EH (cell line): Measurements from ENCODE around the gene ACP3.
"Not testable (repeated sequence)": the region's sequence is repeated elsewhere in the genome, so short reads cannot be mapped to it uniquely, and the experiment has no call there.

Experiments used
- DNase-seq: peaks from one replicate; pipeline ENCODE4 v3.0.0-alpha.2; 2015; ENCODE audit warnings: low read depth

The ACP3 gene

DNA sequence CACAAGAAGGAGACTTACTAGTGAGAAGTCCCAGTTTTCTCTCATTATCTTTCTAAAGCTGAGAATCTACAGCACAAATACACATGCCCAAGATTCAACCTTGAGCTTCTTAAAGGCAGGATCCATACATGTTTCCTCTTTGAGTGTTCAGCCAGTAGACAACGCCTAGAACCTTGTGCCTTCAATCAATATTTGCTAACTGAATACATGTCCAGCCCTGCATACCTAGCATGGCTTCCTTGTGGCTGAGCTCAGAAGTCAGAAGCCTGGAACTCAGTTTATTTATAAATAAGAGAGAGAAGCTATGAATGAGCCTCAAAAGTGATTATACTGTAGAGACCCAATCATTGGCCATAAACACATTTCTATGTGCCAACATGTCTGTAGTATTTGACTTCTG is 43.5 kb downstream of the ACP3 start:
- no peak for DNase-seq

DNA sequence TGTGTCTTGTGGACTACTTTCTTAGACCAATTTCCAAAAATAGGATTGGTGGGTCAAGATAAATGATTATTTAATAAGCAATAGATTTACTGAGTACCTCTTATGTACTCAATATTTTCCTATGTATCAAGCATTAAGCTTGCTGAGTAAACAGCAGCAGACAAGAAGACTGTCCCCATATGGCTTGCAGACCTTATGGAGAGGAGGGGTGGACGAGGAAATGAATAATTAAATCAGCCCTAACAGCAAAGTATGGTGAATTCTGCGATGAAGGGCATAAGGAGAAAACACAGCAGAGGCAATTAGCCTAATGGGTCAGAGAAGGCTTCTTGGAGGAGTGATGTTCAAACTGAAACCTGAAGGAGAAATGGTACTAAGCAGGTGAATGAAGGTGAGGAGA is 45.1 kb downstream of the ACP3 start:
- no peak for DNase-seq

DNA sequence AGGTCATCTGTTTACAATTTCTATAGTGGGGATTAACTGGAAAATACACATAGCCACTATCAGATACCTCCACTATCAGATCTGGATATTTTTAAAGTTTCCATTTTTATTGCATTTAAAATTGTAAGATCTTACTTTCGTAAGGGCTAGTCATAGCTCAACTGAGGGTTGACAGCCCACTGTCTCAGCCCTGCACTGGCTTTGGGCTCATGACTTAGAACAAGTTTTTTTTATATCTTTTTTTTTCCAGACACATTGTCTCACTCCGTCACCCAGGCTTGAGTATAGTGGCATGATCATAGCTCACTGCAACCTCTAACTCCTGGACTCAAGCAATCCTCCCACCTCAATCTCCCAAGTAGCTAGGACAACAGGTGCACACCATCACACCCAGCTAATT is 51.3 kb downstream of the ACP3 start:
- no peak for DNase-seq

DNA sequence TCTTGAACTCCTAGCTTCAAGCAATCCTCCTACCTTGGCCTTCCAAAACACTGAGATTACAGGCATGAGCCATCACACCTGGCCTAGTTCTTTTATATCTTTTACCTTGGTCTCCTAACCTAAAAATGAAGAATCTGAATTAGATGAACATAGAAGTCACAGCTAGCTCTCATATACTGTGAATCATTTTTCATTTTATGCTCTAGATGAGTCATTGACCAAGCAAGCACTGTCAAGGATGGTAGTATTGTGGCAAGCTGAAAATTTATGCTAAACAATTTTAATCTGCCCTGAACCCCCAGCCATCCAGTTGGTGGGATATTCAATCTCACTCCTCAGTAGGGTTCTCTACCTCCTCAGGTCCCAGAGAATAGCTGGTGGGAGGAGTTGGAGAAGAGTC is 51.8 kb downstream of the ACP3 start:
- no peak for DNase-seq

DNA sequence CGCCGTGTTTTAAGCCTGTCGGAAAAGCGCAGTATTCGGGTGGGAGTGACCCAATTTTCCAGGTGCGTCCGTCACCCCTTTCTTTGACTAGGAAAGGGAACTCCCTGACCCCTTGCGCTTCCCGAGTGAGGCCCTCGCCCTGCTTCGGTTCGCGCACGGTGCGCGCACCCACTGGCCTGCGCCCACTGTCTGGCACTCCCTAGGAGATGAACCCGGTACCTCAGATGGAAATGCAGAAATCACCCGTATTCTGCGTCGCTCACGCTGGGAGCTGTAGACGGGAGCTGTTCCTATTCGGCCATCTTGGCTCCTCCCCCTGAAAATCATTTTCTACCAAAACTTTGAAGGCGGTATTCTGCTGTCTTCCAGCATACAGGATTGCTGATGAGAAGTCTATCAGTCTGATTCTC is 59.7 kb downstream of the ACP3 start:
- DNase-seq = not testable (repeated sequence)

DNA sequence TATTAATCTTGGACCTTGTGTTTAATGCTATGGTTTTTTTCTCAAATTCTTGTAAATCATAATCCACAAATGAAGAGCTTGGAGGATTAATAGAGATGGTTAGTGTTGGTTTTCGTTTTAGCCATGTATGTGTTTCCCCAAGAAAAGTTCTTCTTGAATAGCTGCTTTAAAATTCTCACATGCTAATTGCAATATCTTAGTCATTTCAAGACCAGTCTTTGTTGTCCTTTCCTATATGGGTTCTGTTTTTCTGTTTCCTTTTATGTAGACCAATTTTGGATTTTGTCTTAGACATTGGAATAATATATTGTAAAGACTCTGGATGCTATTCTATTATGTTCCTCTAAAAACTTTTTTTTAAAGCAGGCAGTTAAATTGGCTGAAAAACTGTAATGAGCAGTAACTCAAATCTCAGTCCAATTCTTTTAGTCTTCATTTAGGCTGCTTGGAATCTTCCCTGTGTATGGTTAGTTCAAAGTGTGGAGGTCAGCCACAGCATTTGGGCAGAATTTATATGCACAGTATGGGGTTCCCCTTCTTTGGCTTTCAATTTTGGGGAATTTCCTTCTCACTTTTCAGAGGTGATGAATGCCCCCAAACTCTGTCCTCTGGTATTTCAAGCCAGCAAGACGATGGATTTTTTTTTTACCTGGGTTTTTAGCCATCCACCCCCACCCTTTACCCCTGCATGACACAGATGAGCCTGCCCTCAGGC is 61.0 kb downstream of the ACP3 start:
- no peak for DNase-seq

DNA sequence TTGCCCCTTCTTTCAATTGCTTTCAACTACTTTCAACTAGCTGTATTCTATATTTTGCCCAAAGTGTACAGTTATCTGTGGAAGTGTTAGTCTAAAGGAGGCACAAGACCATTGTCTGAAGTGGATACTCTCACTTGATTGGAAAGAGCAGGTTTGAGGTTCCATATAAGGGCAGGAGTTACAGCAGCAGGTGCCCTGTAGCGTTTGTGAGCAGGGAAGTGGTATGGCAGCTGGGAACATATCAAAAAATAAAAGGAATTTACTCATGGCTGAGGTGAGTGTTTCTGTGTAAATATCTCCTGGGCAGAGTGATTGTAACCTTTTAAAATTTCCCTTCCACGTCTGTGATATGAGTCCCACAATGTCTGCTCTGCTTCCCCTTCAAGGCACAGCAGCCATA is 61.6 kb downstream of the ACP3 start:
- DNase-seq = no peak

DNA sequence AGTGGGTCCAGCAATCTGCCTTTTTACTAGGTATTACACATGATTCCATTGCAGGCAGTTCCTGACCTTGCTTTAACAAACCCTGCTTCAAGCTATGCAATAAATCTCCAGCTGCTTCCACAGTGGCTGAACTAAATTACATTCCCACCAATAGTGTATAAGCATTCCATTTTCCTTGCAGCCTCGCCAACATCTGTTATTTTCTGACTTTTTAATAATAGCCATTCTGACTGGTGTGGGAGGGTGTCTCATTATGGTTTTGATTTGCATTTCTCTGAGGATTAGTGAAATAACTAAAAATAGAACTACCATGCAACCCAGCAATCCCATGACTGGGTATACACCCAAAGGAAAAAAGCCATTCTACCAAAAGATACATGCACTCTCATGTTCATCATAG is 63.7 kb downstream of the ACP3 start:
- peak; percentile 17 for DNase-seq

DNA sequence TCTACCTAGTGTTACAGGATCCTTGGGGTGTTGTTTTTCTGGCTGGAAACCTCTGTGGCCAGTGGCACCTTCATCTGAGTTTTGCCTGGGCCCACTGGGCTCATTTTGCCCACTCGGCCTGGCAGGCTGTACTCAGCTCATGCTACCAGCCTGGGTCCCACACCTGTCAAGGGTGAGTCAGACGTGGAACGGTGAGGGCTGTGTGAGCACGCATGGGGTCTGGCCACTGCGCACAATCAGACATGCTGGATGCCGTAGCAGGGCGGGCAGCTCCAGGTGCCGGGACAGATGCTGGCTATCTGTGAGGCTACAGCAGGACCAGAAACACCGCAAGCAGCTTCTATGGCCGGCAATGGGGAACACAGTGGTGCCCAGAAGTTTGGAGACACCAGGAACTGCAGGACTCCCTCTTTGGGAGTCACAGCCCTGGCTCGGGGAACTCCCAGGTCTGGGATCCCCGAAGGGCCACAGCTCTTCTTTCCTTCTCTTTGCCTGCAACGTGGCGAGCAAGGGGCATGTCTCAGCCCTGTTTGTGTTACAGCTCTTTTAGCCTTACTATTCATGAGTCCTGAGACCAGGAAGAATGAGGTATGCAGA is 64.2 kb downstream of the ACP3 start:
- DNase-seq = no peak

DNA sequence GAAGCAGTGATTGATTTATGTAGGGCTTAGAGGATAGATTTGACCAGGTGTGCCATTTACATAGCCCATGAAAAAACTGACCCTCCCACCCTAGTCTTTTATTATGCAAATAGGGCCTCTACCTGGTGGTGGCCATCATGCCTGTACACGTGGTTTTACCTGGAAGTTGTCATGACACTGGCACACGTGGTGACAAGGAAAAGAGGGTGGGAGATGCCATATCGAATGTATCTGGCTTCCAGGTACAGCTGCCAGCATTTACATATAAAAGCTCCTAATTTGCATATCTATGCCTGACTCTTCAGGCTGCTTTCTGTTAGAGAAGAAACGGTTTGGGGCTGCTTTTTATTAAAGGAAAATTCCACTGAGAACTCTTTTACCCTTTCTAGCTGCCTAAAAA is 65.1 kb downstream of the ACP3 start:
- DNase-seq = no peak

DNA sequence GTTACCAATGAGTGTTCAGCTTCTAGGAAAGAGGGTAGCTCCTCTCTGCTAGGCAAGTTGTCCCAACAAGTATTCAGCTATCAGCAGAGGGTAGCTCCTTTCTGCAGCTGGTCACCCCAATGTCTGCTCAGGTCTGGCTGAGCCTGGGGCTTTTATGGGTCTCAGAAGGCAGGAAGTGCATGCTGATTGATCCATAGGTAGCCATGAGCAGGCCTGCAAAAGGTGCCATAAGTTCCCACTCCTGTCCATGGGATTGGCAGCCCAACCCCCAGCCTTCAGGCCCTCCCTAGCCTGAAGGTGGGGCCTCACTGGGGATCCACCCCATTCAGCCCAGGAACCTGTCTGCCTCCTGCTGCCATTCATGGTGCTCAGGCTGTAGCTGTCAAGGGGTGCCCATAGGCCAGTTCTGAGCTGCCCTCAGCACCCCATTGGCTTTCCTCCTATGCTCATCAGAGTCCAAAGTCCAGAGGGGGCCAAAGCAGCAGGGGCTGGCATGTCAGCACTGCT is 65.5 kb downstream of the ACP3 start:
- no peak for DNase-seq

DNA sequence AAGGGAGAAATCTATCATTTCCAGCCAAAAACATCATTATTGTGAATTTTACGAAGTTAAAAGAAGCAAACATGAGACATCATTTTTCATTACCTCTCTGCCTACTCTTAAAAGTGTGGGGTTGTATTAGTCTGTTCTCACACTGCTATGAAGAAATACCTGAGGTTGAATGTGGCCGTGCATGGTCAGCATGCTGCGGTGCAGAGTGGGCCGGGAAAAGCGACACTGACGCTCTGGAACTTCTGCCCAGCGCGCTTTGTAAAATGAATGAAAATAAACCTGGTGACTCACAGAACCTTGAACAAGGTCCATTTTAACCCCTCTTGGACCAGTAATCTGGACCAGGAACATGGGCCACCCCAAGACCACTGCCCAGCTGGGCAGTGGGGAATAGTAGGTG is 69.1 kb downstream of the ACP3 start:
- DNase-seq = no peak

DNA sequence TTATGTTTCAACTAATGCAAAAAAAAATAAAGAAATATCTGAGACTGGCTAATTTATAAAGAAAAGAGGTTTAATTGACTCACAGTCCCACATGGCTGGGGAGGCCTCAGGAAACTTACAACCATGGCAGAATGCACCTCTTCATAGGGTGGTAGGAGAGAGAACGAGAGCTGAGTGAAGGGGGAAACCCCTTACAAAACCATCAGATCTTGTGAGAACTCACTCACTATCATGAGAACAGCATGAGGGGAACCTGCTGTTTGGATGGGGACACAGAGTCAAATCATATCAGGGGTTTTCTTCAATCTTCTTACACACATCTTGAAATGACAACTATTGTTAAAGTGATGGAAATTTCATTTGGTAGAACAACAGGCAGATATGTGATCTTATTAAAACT is 75.5 kb downstream of the ACP3 start:
- DNase-seq = not testable (repeated sequence)

DNA sequence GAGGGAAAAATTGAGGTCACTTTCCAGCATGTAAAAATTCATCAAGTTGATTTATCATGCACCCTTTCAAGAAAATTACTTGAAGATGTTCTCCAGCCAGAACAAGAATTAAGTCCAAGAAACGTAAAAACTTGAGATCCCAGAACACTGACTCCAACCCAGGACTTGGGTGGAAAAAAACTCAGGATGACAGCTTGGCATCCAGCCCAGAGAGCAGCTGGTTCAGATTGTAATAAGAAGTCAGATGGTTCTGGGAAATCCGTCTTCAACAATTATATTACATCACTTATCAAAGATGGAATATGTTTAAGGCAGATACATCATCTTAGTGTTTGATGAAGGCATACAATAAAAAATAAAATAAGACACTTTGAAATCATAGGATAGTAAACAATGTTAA is 77.1 kb downstream of the ACP3 start:
- DNase-seq = peak; percentile 47

DNA sequence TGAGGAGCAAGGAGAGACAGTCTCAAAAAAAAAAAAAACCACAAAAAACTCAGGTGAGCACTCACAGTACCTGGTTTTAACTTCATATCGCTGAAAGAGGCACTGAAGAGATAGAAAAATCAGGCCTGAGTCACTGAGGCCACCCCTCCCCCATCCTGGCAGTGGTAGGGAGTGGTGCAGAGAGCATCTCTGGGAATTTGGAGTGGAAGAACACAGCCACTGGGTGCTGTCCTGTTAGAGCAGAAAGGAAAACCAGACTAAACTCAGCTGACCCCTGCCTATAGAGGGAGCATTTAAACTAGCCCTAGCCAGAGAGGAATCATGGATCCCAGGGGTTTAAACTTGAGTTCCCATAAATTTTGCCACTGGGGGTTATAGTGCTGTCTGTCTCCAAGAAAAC is 77.9 kb downstream of the ACP3 start:
- DNase-seq = no peak

DNA sequence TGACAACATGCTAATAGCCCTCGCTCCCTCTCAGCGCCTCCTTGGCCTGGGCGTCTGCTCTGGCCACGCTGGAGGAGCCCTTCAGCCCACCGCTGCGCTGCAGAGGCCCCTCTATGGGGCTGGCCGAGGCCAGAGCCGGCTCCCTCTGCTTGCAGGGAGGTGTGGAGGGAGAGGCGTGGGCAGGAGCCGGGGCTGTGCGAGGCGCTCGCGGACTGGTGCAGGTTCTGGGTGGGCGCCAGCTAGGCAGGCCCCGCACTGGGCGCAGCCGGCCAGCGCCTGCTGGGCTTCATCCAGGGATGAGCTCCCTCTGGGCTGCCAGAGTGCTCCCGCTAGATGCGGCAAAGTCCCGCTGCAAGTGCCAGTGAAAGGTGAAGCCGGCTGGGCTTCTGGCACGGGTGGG is 79.0 kb downstream of the ACP3 start:
- DNase-seq = no peak

DNA sequence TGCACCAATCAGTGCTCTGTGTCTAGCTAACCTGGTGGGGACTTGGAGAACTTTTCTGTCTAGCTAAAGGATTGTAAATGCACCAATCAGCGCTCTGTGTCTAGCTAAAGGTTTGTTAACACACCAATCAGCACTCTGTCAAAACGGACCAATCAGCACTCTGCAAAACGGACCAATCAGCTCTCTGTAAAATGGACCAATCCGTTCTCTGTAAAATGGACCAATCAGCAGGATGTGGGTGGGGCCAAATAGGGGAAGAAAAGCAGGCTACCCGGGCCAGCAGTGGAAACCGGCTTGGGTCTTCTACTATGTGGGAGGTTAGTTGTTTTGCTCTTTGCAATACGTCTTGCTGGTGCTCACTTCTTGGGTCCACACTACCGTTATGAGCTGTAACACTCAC is 79.6 kb downstream of the ACP3 start:
- not testable (repeated sequence) for DNase-seq

DNA sequence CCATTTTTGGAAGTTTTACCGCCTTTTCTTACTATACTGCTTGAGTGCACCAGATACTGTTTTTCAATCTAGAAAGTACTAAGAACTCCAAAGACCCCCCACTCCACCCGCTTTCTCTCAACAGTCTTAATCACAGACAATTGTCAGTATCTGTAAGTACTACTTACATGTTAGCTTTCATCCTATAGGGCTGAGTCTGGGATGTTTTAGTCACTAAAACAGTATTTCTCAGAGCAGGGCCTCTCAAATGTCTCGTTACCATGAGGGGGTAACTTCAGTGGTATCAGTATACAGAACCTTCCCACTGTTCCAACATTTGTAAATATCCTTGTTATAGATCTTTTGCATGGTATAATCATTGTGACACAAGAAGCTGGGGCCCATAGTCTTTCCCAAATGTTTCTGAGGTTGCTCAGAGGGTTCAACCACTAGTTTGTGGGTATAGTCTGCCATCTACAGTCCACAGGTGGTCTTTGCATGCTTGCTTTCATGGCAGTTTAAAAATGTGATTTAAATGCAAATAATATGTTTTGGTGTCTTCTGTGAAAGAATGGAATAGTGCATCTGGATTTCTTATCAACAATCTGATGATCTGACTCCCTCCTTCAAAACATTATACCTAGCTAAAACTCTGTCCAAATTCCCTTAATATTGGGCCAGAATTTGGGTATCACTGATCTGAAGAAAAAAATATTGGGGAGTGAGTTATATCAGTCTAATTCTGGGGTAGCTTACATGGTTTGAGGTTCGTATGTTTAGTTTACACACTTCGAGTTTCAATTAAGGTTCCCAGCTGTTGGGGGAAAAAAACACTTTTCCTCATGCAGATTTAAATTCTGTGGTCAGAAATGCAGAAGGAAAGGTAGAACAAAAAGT is 82.1 kb downstream of the ACP3 start:
- DNase-seq = peak; percentile 62

DNA sequence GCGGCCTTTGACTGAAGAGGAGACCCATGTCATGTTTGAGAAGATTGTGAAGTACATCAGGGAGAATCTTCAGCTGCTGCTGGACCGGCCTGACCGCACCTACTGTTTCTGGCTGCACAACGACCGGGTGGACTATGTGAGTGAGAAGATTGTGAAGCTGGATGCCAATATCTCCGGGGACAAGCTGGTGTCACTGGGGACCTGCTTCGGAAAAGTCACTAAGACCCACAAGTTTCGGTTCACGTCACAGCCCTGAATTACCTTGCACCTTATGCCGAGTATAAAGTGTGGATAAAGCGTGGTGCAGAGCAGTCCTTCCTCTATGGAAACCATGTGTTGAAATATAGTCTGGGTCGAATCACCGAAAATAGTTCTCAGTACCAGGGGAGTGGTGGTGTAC is 84.0 kb downstream of the ACP3 start:
- no peak for DNase-seq

DNA sequence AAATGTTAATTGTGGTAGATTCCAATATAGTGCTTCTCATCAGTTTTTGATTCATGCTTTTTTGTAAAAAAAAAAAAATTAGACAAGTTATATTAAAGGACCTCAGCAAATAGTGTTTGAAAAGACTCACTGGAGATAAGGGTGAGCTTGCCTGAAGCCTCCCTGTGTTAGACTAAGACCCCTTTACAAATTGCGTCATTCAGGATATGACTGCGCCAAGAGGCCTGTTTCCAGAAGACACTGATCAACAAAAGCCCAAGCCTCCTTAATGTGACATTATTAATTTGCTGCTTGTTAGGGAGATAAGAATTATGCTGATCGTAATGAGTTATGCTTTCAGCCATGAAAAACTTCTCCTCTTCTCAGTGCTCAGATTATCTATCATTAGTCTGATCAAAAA is 87.1 kb downstream of the ACP3 start:
- DNase-seq = no peak

DNA sequence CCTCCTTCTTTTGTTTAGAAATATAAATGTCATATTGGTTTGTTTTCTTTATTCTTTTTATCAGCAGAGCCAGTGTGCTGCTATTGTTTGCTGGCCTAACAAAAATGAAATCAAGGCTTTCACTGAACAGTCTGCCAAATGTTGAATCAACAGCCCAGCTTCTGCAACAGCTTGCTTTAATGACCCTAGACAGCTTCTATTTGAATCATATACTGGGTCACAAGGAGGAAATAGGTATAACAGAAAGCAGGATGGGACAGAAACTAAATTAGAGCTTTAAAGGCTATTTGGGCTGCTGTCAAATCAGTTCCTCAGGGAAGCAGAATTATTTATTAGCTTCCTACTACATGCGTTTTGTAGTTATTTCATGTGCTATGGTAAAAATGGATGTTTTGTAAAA is 88.0 kb downstream of the ACP3 start:
- no peak for DNase-seq

DNA sequence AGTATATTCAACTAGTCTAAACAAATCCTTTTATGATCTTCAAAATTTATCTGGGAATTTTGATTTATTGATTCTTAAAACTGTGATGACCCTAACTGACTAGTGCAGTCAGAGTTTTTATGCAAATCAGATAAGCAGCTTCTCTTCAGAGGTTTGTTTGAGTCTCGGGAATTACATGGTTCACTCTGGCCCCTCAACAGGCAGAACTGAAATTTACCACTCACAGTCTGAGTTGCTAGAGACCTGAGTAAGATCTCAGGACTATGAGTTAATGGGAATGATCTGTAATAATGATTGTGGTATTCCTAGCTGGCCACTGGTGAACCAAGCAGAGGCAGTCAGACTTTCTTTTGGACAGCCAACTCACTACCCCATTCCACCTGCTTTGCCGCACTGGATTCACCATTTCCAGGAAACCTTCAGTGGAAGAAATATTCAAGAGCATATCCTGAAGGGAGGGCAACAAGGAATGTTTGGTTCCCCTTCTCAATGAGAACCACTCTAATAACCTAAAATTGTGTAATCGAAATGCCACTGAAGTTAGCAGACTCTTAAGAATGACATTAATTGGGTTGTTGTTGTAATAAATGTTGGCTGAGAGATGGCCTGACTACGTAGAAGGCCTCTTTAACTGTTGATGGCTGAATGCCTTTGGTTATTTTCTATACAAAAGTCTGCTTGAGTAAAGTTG is 88.5 kb downstream of the ACP3 start:
- peak; percentile 34 for DNase-seq
